ENCODE results near the gene ROS1.

The ROS1 gene

DNA sequence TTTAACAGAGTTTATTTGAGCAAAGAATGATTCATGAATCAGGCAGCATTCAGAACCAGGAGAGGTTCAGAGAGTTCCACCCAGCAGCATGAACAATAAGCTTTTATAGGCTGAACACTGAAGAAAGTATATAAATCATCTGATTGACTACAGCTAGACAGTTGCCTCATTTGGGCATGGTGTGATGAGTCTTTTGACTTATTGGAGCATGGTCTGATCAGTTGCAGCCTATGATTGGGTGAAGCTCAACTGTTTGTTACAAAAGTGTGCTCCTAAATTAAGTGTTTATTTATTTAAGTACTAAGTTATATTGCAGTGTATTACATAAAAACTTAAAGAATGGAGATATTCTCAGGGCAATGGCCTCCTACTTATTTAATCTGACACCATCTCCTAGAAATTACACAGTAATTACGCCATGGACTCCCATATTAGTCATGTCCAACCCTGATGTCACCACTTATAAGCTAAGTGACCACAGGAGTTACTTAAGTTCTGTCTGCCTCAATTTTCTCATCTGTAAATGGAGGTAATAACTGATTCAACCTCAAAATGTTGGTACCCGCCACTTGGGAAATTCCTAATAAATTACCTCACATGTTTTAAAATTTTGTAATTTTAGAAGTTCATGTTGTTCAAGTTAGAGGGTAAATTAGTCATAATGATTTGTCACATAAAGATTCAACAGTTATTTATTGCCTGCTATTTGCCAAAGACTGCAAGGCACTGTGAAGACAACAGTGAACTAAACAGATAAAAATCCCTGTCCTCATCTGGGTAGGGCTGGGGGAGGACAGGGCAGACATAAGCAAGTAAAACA, 15.2 kb upstream of the ROS1 start:
- H3K27ac ChIP-seq (ENCODE audit: low read depth, low read length), result no peak overlapping the region
- 0 out of 2 replicates have a peak, but pooled peaks cover 5% of the 10 kb centered on the region for H3K9me3 ChIP-seq (ENCODE audit: insufficient read depth, low read depth, low read length)
- WGBS, result 89% methylated on average over 1 of the region's 2 CpGs

DNA sequence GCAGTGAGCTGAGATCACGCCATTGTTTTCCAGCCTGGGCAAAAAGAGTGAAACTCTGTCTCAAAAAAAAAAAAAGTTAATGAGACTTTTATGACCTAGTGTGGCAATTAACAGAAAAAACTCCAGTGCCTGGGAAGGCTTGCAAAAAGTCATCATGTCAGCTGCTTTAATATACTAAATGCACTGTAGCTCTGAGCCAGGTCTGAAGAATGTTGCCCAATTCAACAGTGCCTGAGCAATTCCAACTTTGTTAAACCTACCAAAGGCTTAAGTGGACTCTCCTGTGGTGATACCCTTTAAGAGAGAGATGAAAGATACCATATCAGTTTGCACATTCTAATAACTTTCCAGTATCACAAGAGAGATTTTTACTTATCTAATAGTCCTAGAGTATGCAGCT, 6.5 kb upstream of the ROS1 start:
- Histone ChIP-seq H3K36me3 (ENCODE audit: insufficient read depth, low read length) (no peaks in the 10 kb centered on the region), H3K9ac (ENCODE audit: low read depth, low read length) (no peak overlapping the region), H3K4me3 (ENCODE audit: low read length) (no peak overlapping the region), H3K27me3 (ENCODE audit: insufficient read depth, low read length) (no peaks in the 10 kb centered on the region), H3K9me3 (ENCODE audit: insufficient read depth, low read depth, low read length) (no peaks in the 10 kb centered on the region), H3K4me1 (ENCODE audit: insufficient read depth, low read length) (no peaks in the 10 kb centered on the region), H3K27ac (ENCODE audit: low read depth, low read length) (no peak overlapping the region)
- 100% methylated on average over 1 of the region's 1 CpG for WGBS

More for the DNA sequence above, 15.2 kb upstream of the ROS1 start:
- H3K4me3 ChIP-seq (ENCODE audit: low read length), result no peak overlapping the region
- no peak overlapping the region for H3K9ac ChIP-seq (ENCODE audit: low read depth, low read length)
- H3K36me3 ChIP-seq (ENCODE audit: insufficient read depth, low read length), result no peaks in the 10 kb centered on the region
- H3K4me1 ChIP-seq (ENCODE audit: insufficient read depth, low read length), result no peaks in the 10 kb centered on the region
- no peaks in the 10 kb centered on the region for H3K27me3 ChIP-seq (ENCODE audit: insufficient read depth, low read length)

DNA sequence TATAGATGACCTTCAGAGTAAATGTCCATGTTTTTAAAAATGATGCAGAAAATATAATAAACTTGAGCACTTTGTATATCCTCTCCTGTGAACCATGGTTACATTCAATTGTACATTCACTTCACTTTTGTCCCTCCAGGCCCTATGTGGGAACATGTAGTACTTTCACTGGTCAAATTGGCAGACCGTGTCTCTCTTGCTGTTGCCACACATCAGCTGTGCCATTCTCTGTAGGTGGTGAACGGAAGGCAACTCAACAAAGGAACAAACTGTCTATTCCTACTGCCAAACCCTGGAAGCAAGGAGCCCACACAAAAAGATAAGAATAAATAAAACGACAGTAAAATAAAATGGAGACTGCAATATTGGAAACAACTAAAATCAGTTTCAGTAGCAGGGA, 2.0 kb downstream of the ROS1 start:
- H3K4me1 ChIP-seq (ENCODE audit: insufficient read depth, low read length), result no peaks in the 10 kb centered on the region
- H3K9ac ChIP-seq (ENCODE audit: low read depth, low read length), result no peak overlapping the region
- no peak overlapping the region for H3K4me3 ChIP-seq (ENCODE audit: low read length)
- no peak overlapping the region for H3K27ac ChIP-seq (ENCODE audit: low read depth, low read length)
- no peaks in the 10 kb centered on the region for H3K9me3 ChIP-seq (ENCODE audit: insufficient read depth, low read depth, low read length)
- no peaks in the 10 kb centered on the region for H3K36me3 ChIP-seq (ENCODE audit: insufficient read depth, low read length)
- 83% methylated on average over 2 of the region's 3 CpGs for WGBS
- no peaks in the 10 kb centered on the region; the same call in 1 of the 2 replicates for H3K27me3 ChIP-seq (ENCODE audit: insufficient read depth, low read length)

DNA sequence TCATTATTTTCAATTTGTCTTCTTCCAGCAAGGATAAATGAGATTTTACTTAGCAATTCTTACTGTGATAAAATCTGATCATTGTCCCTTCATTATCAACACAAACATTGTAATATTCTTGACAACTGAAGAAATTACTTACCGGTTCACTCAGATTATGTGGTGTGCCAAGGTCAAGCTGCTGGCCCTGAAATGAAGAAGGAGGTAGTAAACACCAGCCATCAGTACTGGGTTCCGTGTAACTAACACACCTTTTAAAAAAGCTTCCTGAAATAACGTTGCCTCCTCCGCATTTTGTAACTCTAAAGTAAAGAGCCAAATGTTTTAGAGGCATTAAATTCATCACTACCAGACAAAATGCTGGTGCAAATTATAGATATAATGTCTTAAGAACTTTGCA, 7.4 kb downstream of the ROS1 start:
- 96% methylated on average over 4 of the region's 4 CpGs for WGBS
- Histone ChIP-seq H3K9ac (ENCODE audit: low read depth, low read length) (no peak overlapping the region), H3K27me3 (ENCODE audit: insufficient read depth, low read length) (no peaks in the 10 kb centered on the region; the same call in 1 of the 2 replicates), H3K4me3 (ENCODE audit: low read length) (no peak overlapping the region), H3K36me3 (ENCODE audit: insufficient read depth, low read length) (no peaks in the 10 kb centered on the region), H3K27ac (ENCODE audit: low read depth, low read length) (no peak overlapping the region), H3K9me3 (ENCODE audit: insufficient read depth, low read depth, low read length) (no peaks in the 10 kb centered on the region), H3K4me1 (ENCODE audit: insufficient read depth, low read length) (no peaks in the 10 kb centered on the region)

DNA sequence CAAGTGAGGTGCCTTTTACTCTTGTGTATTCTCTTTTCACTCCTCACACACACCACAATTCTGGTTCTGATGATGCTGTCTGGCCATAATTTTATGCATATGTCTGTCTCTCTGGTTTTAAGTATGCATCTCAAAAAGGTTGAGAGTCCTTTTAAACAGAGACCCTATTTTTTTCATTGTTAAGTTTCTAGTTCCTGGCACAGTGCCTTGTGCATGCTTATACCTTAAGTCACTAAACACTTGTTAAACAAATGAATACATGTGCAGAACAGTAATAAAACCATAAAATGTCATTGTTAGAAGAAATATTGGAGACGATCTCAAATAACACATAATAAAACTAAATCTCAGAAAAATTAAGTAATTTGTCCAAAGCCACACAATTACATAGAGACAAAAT, 7.9 kb downstream of the ROS1 start:
- H3K4me1 ChIP-seq (ENCODE audit: insufficient read depth, low read length), result no peaks in the 10 kb centered on the region
- H3K9ac ChIP-seq (ENCODE audit: low read depth, low read length), result no peak overlapping the region
- no peak overlapping the region for H3K27ac ChIP-seq (ENCODE audit: low read depth, low read length)
- H3K9me3 ChIP-seq (ENCODE audit: insufficient read depth, low read depth, low read length), result no peaks in the 10 kb centered on the region
- no peaks in the 10 kb centered on the region; the same call in 1 of the 2 replicates for H3K27me3 ChIP-seq (ENCODE audit: insufficient read depth, low read length)
- H3K4me3 ChIP-seq (ENCODE audit: low read length), result no peak overlapping the region
- 94% methylated on average over 1 of the region's 1 CpG for whole genome bisulfite sequencing
- no peaks in the 10 kb centered on the region for H3K36me3 ChIP-seq (ENCODE audit: insufficient read depth, low read length)

DNA sequence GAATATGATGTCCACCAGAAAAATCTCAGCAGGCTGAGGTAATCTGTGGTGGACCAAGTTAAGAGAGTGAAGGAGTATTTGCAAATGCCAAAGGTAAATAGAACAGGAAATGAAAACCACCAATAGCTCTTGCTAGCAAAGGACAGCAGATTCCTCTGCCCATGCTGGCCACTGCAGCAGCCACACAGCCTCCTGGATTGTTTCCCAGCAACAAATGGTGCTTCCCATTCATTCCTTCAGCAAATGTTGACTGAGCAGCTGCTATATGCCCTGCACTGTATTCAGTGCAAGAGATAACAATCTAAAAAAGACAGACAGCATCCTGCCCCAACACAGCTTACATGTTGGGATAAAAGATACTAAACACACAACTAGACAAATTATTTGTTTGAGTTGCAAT, 11.0 kb downstream of the ROS1 start:
- Histone ChIP-seq H3K9me3 (ENCODE audit: insufficient read depth, low read depth, low read length) (no peaks in the 10 kb centered on the region), H3K36me3 (ENCODE audit: insufficient read depth, low read length) (no peaks in the 10 kb centered on the region), H3K4me1 (ENCODE audit: insufficient read depth, low read length) (0 out of 2 replicates have a peak, but pooled peaks cover 6% of the 10 kb centered on the region), H3K27me3 (ENCODE audit: insufficient read depth, low read length) (no peaks in the 10 kb centered on the region), H3K4me3 (ENCODE audit: low read length) (no peak overlapping the region), H3K9ac (ENCODE audit: low read depth, low read length) (no peak overlapping the region), H3K27ac (ENCODE audit: low read depth, low read length) (no peak overlapping the region)

DNA sequence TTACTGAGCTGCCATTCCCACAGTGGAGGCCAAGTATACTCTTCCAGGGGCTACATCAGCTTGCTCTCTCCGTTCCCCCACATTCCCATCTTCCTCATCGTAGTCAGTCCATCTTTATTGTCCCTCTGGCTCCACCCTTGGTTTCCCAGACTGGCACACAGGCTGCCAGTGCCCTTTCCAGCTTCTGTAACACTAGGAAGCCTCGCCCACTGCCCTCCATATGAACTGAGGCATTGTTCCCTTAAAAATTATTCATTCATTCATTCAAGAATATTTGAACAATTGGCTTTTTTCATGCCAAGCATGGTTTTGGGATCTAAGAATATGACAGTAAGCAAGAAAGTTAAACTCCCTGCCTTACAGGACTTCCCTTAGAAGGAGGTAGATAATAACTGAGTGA, 14.3 kb downstream of the ROS1 start:
- 87% methylated on average over 3 of the region's 3 CpGs for WGBS
- Histone ChIP-seq H3K36me3 (ENCODE audit: insufficient read depth, low read length) (no peaks in the 10 kb centered on the region), H3K4me3 (ENCODE audit: low read length) (no peak overlapping the region), H3K27ac (ENCODE audit: low read depth, low read length) (no peak overlapping the region), H3K4me1 (ENCODE audit: insufficient read depth, low read length) (0 out of 2 replicates have a peak, but pooled peaks cover 6% of the 10 kb centered on the region), H3K27me3 (ENCODE audit: insufficient read depth, low read length) (no peaks in the 10 kb centered on the region), H3K9me3 (ENCODE audit: insufficient read depth, low read depth, low read length) (no peaks in the 10 kb centered on the region), H3K9ac (ENCODE audit: low read depth, low read length) (no peak overlapping the region)

DNA sequence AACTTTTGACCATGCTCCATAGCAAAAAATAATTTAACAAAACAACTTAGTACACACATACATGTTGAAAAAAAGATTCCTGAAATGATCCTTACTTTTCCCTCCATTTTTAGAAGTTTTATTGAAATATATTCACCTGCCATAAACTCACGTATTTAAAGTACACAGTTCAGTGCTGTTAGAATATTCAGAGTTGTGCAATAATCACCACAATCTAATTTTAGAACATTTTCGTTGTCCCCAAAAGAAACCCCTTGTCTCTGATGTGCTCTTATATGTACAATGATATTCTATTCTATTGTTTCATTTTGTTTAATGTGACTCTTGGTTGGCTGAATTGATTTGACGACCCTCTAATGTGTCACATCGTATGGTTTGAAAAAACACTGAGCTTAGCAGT, 15.9 kb downstream of the ROS1 start:
- WGBS, result 100% methylated on average over 2 of the region's 4 CpGs

DNA sequence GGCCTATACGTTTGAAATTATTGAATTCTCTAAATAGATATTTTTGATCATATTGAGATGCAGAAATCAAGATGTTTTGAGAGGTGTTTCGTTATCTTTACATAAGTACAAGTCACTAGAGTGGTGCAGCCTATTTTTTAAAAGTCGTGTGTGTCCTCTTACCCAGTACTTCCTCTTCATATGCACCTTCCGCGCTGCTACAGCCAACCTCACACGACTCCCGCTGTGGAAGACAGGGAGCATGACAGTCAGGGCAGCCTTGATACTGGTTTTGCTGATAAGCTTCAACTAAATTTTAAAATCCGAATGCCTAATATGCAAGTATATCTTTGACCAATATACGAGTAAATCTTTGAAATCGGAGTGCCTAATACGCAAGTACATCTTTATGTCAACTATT, 16.3 kb downstream of the ROS1 start:
- Histone ChIP-seq H3K9ac (ENCODE audit: low read depth, low read length) (no peak overlapping the region), H3K4me3 (ENCODE audit: low read length) (no peak overlapping the region), H3K27ac (ENCODE audit: low read depth, low read length) (no peak overlapping the region), H3K36me3 (ENCODE audit: insufficient read depth, low read length) (no peaks in the 10 kb centered on the region), H3K27me3 (ENCODE audit: insufficient read depth, low read length) (no peaks in the 10 kb centered on the region), H3K4me1 (ENCODE audit: insufficient read depth, low read length) (0 out of 2 replicates have a peak, but pooled peaks cover 6% of the 10 kb centered on the region), H3K9me3 (ENCODE audit: insufficient read depth, low read depth, low read length) (no peaks in the 10 kb centered on the region)
- WGBS, result 90% methylated on average over 11 of the region's 11 CpGs

More for the DNA sequence above, 15.9 kb downstream of the ROS1 start:
- Histone ChIP-seq H3K36me3 (ENCODE audit: insufficient read depth, low read length) (no peaks in the 10 kb centered on the region), H3K4me1 (ENCODE audit: insufficient read depth, low read length) (0 out of 2 replicates have a peak, but pooled peaks cover 6% of the 10 kb centered on the region), H3K9me3 (ENCODE audit: insufficient read depth, low read depth, low read length) (no peaks in the 10 kb centered on the region), H3K27ac (ENCODE audit: low read depth, low read length) (no peak overlapping the region), H3K4me3 (ENCODE audit: low read length) (no peak overlapping the region), H3K27me3 (ENCODE audit: insufficient read depth, low read length) (no peaks in the 10 kb centered on the region), H3K9ac (ENCODE audit: low read depth, low read length) (no peak overlapping the region)

DNA sequence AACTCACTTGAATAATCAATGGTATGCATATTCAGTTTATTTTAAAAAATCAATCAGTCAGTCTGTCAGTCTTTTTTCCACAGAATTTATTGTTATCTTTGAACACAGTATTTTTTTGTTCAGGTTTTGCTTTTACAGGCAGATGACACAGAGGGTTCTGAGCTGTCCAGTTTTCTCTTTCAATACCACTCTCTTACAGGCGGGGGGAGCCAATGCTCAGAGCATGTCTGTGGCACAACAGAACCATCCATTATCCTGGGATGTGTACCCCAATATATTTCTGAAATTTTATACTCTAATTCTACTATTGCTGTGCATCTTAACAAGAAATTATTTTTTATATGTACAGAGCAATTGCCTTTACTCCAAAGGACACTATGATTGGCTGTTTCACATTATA, 21.2 kb downstream of the ROS1 start:
- H3K4me3 ChIP-seq (ENCODE audit: low read length), result no peak overlapping the region
- H3K27ac ChIP-seq (ENCODE audit: low read depth, low read length), result no peak overlapping the region
- H3K27me3 ChIP-seq (ENCODE audit: insufficient read depth, low read length), result no peaks in the 10 kb centered on the region
- no peaks in the 10 kb centered on the region for H3K9me3 ChIP-seq (ENCODE audit: insufficient read depth, low read depth, low read length)
- no peaks in the 10 kb centered on the region for H3K4me1 ChIP-seq (ENCODE audit: insufficient read depth, low read length)
- no peak overlapping the region for H3K9ac ChIP-seq (ENCODE audit: low read depth, low read length)
- WGBS, result 85% methylated on average over 1 of the region's 1 CpG
- H3K36me3 ChIP-seq (ENCODE audit: insufficient read depth, low read length), result no peaks in the 10 kb centered on the region

DNA sequence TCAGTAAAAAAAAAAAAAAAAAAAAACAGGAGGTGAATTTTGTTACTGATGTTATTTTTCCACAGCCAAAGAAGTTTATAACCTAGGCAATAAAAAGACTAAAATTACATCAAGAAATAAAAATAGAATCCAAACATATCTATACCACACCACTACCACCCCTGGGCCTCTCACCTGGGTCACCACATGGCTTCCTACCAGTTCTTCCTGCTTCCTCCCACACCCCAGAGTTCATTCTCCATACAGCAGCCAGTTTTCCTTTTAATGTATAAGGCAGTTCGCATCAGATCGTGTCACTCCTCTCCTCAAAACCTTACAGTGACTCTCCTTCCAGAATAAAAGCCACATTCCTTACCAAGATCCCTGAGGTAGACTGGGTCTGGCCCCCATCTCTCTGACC, 23.9 kb downstream of the ROS1 start:
- Histone ChIP-seq H3K9me3 (ENCODE audit: insufficient read depth, low read depth, low read length) (no peaks in the 10 kb centered on the region), H3K4me3 (ENCODE audit: low read length) (no peak overlapping the region), H3K27me3 (ENCODE audit: insufficient read depth, low read length) (no peaks in the 10 kb centered on the region), H3K9ac (ENCODE audit: low read depth, low read length) (no peak overlapping the region), H3K4me1 (ENCODE audit: insufficient read depth, low read length) (no peaks in the 10 kb centered on the region), H3K36me3 (ENCODE audit: insufficient read depth, low read length) (no peaks in the 10 kb centered on the region), H3K27ac (ENCODE audit: low read depth, low read length) (no peak overlapping the region)
- 89% methylated on average over 2 of the region's 2 CpGs for WGBS
